ENCODE measurements around the gene SWAP70.
"Not testable (repeated sequence)": the region's sequence is repeated elsewhere in the genome, so short reads cannot be mapped to it uniquely, and the experiment has no call there.

SWAP70 gene

DNA sequence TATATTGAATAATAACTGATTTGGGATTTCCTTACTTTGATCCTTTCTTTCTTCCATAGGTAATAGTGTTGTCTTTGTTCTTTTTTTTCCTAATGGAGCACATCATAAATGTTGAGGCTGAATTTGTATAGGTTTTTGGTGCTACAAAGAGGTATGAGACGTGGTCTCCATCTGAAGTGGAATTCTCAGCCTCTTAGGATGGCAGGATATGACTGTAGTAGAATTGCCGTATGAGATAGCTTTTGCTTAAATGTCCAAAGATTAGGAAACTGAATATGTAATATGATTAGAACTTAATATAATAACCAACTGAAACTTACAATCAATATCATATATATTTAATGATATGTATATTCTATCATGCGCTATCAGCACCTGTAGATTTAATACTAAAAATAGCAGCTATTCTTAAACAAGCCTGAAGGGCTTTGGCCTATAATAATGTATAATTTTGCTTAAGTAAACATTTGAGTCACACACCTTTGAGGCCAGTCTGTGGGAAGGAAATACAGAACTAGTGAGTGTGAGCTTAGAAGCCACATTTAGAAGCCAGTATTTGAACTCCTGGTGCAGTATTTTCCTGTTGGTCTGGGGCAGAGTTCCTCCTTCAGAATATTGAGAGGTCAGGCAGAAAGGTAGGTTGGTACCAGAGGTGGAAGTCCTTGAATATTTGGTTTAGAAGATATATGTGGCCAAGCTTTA lies 62.6 kb downstream of the SWAP70 start:
- peak; percentile 57 for DNase-seq

DNA sequence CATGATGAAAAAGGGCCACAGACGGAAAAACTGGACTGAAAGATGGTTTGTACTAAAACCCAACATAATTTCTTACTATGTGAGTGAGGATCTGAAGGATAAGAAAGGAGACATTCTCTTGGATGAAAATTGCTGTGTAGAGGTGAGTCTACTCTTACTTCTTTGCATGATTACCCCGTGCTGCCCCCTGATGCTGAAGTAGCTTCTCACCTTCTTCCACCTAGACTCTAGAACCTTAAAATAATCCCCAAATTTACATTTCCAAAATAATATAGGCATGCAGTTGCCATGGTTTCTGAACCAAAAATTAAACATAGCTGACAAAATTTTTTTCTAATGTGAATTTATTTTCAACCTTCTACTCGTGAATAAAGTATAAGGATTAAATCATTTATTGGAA lies 64.2 kb downstream of the SWAP70 start:
- DNase-seq = no peak

- no peak for DNase-seq
These were observed 67.4 kb downstream of the SWAP70 start for GRCh38 chr11:9731256-9731655.

DNA sequence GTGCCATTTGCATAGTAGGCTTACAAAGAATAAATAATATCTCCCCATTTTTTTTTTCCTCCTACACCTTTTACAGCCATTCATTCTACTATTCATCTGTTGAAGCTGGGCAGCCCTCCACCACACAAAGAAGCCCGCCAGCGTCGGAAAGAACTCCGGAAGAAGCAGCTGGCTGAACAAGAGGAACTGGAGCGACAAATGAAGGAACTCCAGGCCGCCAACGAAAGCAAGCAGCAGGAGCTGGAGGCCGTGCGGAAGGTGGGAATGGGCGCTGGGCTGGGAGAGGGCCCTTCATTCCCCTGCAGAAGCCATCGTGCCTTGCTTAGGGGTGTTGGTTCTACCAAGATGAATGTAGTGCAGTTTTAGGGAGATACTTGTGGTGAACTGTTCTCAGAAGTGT lies 68.6 kb downstream of the SWAP70 start:
- DNase-seq = no peak

DNA sequence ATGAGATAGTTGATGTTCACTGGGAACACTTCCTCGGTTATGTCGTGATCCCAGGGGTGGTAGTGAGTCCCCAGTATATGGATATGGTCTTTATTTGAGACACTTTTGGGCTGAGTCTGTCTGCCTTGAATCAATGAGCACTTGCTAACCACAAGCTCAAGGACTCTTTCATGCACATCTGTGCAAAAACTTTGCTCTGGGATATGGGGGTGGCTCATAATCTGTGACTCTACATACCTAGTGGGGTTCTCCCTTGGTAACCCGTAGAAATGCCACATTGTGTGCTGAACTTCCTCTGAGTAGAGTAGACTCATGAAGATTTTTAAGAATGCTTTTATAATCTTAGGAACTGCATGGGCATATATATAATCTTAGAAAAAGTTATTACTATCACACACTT lies 69.3 kb downstream of the SWAP70 start:
- DNase-seq = no peak

DNA sequence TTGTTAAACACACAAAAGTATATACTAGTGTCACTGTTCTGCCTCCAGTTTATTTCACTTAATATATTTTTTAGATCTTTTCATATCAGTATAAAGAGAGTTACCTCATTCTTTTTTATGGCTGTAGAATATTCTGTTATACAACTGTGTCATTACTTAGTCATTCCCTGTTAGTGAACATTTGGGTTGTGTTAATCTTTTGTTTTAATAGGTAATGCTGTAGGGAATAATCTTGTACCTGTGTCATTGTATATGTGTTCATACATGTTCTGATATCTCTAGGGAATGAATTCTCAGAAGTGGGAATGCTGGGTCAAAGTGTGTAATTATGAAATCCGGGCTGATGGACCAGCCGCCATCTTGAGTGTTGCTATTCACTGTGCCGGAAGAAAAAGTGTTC lies 71.4 kb downstream of the SWAP70 start:
- no peak for DNase-seq

DNA sequence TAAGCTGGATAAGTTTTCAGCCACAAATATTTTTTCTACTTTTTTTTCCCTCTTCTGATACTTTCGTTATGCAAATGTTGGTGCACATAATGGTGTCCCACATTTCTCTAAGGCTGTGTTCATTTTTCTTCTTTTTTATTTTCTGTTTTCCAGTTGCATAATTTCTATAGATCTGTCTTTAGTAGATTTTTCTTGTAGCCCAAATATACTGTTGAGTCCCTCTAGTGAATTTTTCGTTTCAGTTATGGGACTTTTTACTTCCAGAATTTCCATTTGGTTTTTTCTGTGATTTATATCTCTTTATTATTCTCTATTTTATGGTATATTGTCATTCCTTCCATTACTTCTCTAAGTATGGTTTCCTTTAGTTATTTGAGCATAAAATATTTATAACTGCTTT lies 72.0 kb downstream of the SWAP70 start:
- no peak for DNase-seq

- DNase-seq = no peak
These were observed 72.5 kb downstream of the SWAP70 start for GRCh38 chr11:9736365-9736764.

GRCh38 chr11:9738116-9738515 lies 74.2 kb downstream of the SWAP70 start:
- DNase-seq = no peak

DNA sequence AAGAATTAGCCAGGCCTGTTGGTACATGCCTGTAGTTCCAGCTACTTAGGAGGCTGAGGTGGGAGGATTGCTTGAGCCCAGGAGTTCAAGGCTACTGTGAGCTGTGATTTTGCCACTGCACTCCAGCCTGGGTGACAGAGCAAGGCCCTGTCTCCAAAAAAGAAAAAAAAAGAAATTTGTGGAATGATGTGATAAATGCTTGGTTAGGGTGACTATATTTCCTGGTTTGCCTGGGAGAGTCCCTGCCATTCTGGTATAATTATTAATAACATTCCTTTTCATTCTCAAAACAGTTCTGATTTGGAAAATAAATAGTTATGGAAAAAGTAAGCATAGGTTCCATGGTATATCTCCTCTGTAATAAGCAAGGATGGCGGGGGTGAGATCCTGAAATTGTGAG lies 74.8 kb downstream of the SWAP70 start:
- DNase-seq = no peak

- DNase-seq = no peak
These were observed 75.4 kb downstream of the SWAP70 start for GRCh38 chr11:9739123-9739900.

DNA sequence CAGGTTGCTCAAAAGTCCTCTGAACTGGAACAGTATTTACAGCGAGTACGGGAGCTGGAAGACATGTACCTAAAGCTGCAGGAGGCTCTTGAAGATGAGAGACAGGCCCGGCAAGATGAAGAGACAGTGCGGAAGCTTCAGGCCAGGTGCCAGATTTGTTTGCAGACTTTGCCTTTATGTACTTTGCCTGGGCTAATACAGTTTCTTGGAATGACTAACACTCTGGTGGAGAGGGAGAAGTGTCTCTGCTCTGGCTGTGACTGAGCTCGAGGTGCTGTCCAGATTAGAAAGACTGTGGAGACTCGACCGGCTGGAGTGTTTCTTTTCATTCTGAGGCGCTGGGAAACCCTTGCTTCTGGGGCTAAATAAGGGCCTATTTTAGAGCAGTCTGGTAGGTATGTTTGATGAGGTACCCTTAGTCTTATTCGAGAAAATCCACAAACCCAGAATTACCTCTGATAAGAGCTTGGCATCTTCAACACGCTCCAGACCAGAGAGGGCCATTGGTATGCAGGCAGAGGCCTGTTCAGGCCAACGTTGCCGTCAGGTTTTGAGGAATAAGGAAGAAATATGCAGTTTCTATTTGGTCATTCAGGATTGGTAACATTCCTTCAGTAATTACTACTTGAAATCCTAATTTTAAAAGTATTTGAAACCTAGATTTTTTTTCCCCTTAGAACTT lies 76.5 kb downstream of the SWAP70 start:
- no peak for DNase-seq

- DNase-seq = no peak
These were observed 77.4 kb downstream of the SWAP70 start for GRCh38 chr11:9741260-9741659.

GRCh38 chr11:9743512-9743911 lies 79.6 kb downstream of the SWAP70 start:
- not testable (repeated sequence) for DNase-seq

- DNase-seq = no peak
These were observed 81.7 kb downstream of the SWAP70 start for GRCh38 chr11:9745411-9746211.

DNA sequence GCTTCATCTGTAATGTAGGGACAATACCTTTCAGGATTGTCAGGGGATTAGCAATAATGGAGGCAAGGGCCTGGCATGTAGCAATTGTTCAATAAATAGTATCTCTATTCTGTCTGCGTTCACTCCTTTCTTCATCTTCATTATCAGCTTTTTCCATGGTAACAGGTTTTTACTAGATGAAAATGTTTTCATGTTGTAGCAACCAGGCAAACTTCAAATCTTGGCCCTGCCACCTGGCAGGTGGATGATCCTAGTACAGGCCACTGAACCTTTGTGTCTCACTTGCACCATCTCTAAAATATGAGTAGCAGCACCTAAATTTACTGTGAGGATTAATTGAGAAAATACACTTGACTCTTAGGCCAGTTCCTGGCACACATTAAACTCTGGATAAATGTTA lies 83.4 kb downstream of the SWAP70 start:
- no peak for DNase-seq

- no peak for DNase-seq
These were observed 84.0 kb downstream of the SWAP70 start for GRCh38 chr11:9747828-9748227.

DNA sequence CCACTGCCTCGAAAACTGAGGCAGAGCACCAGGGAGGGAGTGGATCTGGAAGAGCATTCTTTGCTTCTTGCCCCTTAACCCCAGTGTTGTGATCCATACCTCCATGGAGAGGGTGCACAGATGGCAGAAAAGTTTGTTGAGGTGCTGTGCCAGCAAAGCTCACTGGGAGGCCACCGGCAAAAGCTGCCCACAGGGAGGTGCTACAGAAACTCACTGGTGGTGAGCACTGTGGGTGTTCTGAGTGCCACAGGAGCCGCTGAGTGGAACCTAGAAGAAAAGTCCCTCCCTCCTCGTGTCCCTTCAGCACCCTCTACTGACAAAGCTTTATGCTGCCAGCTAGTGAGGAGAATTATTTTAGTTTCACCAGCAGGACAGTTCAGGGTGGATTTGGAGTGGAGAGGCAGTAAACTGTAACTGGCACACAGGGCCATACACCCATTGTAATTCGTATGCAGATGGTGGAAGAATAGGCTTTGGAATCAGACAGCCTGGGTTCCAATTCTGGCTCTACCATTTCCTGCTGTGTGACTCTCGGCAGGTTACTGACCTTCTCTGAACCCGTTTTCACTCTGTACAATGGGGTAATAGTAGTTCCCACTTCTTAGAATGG lies 84.6 kb downstream of the SWAP70 start:
- DNase-seq = peak; percentile 24

DNA sequence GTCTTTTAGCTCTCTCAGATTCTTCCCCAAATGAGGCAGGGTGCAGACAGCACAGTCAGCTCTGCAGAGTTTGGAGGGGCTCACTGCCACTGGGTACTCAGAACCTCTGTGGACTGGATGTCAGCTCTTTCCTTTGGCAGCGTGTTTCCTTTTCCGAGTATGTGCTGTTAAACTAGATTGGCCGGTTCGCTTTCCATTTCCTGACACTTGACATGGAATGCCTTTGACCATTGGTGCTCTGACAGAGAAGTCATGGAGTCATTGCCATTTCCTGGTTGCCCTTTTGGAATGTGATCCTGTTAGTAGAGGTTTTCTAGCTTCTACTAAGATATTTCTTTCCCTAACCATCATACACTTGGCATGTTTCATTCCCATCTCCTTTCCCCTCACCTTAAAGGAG lies 86.7 kb downstream of the SWAP70 start:
- DNase-seq = no peak

DNA sequence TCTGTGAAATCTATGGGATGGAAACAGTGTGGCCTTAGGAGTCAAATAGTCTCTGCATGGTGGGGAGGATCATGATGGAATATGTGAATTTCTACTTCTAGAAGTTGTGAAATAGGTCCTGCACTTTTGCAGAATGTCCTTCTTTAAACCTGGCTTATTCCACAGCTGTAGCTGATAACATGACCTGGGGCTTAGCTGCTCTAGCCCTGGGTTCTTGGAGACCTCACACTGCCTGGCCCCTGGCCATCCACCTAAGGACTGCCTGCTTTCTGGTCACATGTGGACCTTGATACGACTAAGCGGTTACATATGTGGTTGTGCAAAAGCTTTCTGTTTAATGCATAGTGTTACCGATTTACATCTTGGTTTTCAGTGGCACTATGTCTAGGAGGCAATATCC lies 88.2 kb downstream of the SWAP70 start:
- no peak for DNase-seq

DNA sequence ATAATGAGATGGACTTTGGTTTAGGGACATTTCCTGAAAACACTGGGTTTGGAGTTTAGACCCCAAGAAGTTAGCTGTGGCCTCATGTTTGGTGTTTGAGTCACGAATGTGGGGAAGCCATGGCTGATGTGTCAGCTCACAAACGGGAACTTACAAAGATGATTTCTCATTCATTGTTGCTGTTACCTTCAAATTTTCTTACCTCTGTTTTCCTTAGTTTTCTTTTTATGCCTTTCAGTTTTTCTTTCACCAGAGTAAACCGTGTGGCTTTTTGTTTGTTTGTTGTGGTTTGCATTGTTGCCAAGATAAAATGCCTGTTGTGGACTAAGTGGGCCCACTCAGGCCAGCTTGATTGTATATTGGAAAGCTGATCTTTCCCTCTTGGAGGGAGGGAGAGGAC lies 89.1 kb downstream of the SWAP70 start:
- no peak for DNase-seq

DNA sequence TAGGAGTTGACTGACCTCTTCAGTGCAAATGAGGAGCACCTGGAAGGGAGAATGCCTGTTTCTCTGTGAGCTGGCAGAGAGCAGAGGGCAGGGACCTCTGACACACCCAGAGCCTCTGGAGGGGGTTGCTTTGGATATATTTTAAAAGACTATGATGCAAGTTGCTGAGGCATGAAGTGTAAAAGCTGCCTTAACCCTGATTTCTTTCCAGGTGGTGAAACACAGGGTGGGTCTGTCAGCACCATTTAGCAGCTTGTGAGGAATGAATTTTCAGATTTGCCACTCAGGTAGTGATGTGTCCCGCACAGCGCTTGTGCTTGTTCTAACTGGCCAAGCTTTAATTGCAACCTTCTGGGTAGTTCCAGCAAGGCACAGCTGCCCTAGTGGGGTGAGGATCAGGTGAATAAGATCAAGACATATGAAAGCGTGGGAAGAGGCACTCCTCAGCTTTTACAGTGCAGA lies 90.2 kb downstream of the SWAP70 start:
- no peak for DNase-seq
